Measurements from ENCODE around the gene MAP10. TPM values are rescaled to one million over a fixed set of nuclear protein-coding genes. Genes with fewer than 3 reads are reported as not detected.

Gene MAP10
- total RNA-seq, 1 donor from 2014 or later = 3.3 TPM

GRCh38 chr1:232831895-232832294, 26.7 kb downstream of the MAP10 start:
- no peak for TF ChIP-seq EZH2phosphoT487 (IDR thresholded peaks at IDR 0.05)
- no peak for TF ChIP-seq CTCF (IDR thresholded peaks at IDR 0.05)
- no peak for TF ChIP-seq EZH2 (IDR thresholded peaks at IDR 0.05)
- no peak for DNase-seq (ENCODE audit: low spot score)
- H3K4me3 Mint-ChIP-seq = no peak overlapping the region
- H3K79me2 ChIP-seq (ENCODE audit: low read depth) = no peaks in the 10 kb centered on the region
- no peak overlapping the region for H3K4me2 ChIP-seq
- no peaks in the 10 kb centered on the region for H3K4me1 Mint-ChIP-seq
- H3K4me1 ChIP-seq = no peaks in the 10 kb centered on the region
- H3K4me3 ChIP-seq = no peak overlapping the region
- no peaks in the 10 kb centered on the region for H3K9me3 ChIP-seq (ENCODE audit: low read depth)
- no peak overlapping the region for H3K9ac ChIP-seq
- peaks cover 7% of the 10 kb centered on the region for H3K9me3 Mint-ChIP-seq
- H3F3A ChIP-seq (ENCODE audit: low read depth) = no peaks in the 10 kb centered on the region
- no peak overlapping the region for H3K27ac ChIP-seq
- no peaks in the 10 kb centered on the region for H3K27me3 Mint-ChIP-seq (ENCODE audit: insufficient read depth, low read depth)
- no peaks in the 10 kb centered on the region for H3K36me3 Mint-ChIP-seq
- no peak overlapping the region for H3K27ac Mint-ChIP-seq
- no peak overlapping the region for H2AFZ ChIP-seq (replicated peaks)
- H3K27me3 ChIP-seq = no peaks in the 10 kb centered on the region
- no peaks in the 10 kb centered on the region for H3K36me3 ChIP-seq
- no peaks in the 10 kb centered on the region for H4K20me1 ChIP-seq (ENCODE audit: low read depth)

GRCh38 chr1:232834066-232834465, 28.9 kb downstream of the MAP10 start:
- Mint-ChIP-seq H3K4me1 (no peaks in the 10 kb centered on the region), H3K27ac (no peak overlapping the region), H3K27me3 (ENCODE audit: insufficient read depth, low read depth) (no peaks in the 10 kb centered on the region), H3K4me3 (no peak overlapping the region), H3K9me3 (peaks cover 7% of the 10 kb centered on the region), H3K36me3 (no peaks in the 10 kb centered on the region)
- no peaks in the 10 kb centered on the region for H4K20me1 ChIP-seq (ENCODE audit: low read depth)
- H3F3A ChIP-seq (ENCODE audit: low read depth) = no peaks in the 10 kb centered on the region
- DNase-seq (ENCODE audit: low spot score) = no peak
- no peak overlapping the region for H3K27ac ChIP-seq
- H3K4me1 ChIP-seq = no peaks in the 10 kb centered on the region
- H3K79me2 ChIP-seq (ENCODE audit: low read depth) = no peaks in the 10 kb centered on the region
- no peak overlapping the region for H2AFZ ChIP-seq (replicated peaks)
- no peaks in the 10 kb centered on the region for H3K9me3 ChIP-seq (ENCODE audit: low read depth)
- no peak overlapping the region for H3K9ac ChIP-seq
- H3K4me3 ChIP-seq = no peak overlapping the region
- TF ChIP-seq EZH2phosphoT487 (IDR thresholded peaks at IDR 0.05) = no peak
- H3K27me3 ChIP-seq = no peaks in the 10 kb centered on the region
- H3K36me3 ChIP-seq = no peaks in the 10 kb centered on the region
- H3K4me2 ChIP-seq = no peak overlapping the region

- Histone ChIP-seq H3K79me2 (ENCODE audit: low read depth) (no peaks in the 10 kb centered on the region), H3K4me3 (no peak overlapping the region), H3K27me3 (no peaks in the 10 kb centered on the region), H3F3A (ENCODE audit: low read depth) (no peaks in the 10 kb centered on the region), H2AFZ (replicated peaks) (no peak overlapping the region), H3K9ac (no peak overlapping the region), H3K4me2 (no peak overlapping the region), H4K20me1 (ENCODE audit: low read depth) (no peaks in the 10 kb centered on the region), H3K27ac (no peak overlapping the region), H3K4me1 (no peaks in the 10 kb centered on the region), H3K9me3 (ENCODE audit: low read depth) (no peaks in the 10 kb centered on the region), H3K36me3 (no peaks in the 10 kb centered on the region)
- H3K27ac Mint-ChIP-seq = no peak overlapping the region
- H3K4me1 Mint-ChIP-seq = no peaks in the 10 kb centered on the region
- H3K27me3 Mint-ChIP-seq (ENCODE audit: insufficient read depth, low read depth) = peaks cover 3% of the 10 kb centered on the region
- TF ChIP-seq EZH2 (IDR thresholded peaks at IDR 0.05) (no peak), CTCF (IDR thresholded peaks at IDR 0.05) (no peak), EZH2phosphoT487 (IDR thresholded peaks at IDR 0.05) (no peak)
- DNase-seq (ENCODE audit: low spot score) = no peak
- peaks cover 12% of the 10 kb centered on the region for H3K9me3 Mint-ChIP-seq
- H3K4me3 Mint-ChIP-seq = no peak overlapping the region
- H3K36me3 Mint-ChIP-seq = no peaks in the 10 kb centered on the region
Measured at GRCh38 chr1:232835166-232835565, 29.9 kb downstream of the MAP10 start.

GRCh38 chr1:232837087-232837486, 31.9 kb downstream of the MAP10 start:
- Histone ChIP-seq H3K4me3 (no peak overlapping the region), H3K9me3 (ENCODE audit: low read depth) (peaks cover 7% of the 10 kb centered on the region), H4K20me1 (ENCODE audit: low read depth) (no peaks in the 10 kb centered on the region), H3K4me2 (no peak overlapping the region), H3K79me2 (ENCODE audit: low read depth) (no peaks in the 10 kb centered on the region), H3K27me3 (no peaks in the 10 kb centered on the region), H3K4me1 (no peaks in the 10 kb centered on the region), H3K27ac (no peak overlapping the region), H2AFZ (replicated peaks) (no peak overlapping the region), H3K36me3 (no peaks in the 10 kb centered on the region), H3K9ac (no peak overlapping the region), H3F3A (ENCODE audit: low read depth) (no peaks in the 10 kb centered on the region)
- Mint-ChIP-seq H3K27ac (no peak overlapping the region), H3K4me3 (no peak overlapping the region), H3K36me3 (peaks cover 3% of the 10 kb centered on the region), H3K9me3 (peaks cover 25% of the 10 kb centered on the region), H3K4me1 (no peaks in the 10 kb centered on the region), H3K27me3 (ENCODE audit: insufficient read depth, low read depth) (peaks cover 3% of the 10 kb centered on the region)
- TF ChIP-seq EZH2 (IDR thresholded peaks at IDR 0.05) = no peak
- TF ChIP-seq EZH2phosphoT487 (IDR thresholded peaks at IDR 0.05) = no peak
- TF ChIP-seq CTCF (IDR thresholded peaks at IDR 0.05) = no peak
- DNase-seq (ENCODE audit: low spot score) = no peak

Measured in neural progenitor cell (in vitro differentiated cells).